ENCODE measurements around the gene GRPEL2. TPM values are rescaled to one million over a fixed set of nuclear protein-coding genes. Genes with fewer than 3 reads are reported as not detected.

GRPEL2 gene
- total RNA-seq, 2 experiments from 2014 or later: 31.0 to 31.1 TPM

DNA sequence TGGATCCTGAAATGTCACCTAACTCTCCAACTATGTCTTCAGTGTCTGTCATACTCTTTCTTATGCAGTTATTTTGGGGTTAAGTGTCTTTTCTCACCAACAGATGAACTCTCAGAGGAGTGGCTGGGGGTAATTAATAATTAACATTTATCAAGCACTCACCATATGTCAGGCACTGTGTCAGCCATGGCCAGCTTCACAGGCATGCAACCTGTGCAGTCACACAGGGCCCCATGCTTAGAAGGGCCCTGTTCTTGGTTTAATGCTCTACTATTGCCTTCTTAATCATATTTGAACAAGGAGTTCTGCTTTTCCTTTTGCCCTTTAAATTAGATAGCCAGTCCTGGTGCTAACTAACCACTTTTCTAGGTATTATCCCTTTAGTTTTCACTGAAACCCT, 3.4 kb upstream of the GRPEL2 start:
- CTCF ChIA-PET: interaction anchor here (1.1 to 2.1 kb wide), 2 partner anchors 99 to 223 kb away, joined by 3 to 6 read pairs; no protein-coding TSS in a partner anchor
- Mint-ChIP-seq H3K36me3 (ENCODE audit: low read depth) (peaks cover 10% of the 10 kb centered on the region), H3K4me3 (no peak overlapping the region), H3K27me3 (no peaks in the 10 kb centered on the region), H3K4me1 (ENCODE audit: low read depth) (peaks cover 21% of the 10 kb centered on the region), H3K27ac (no peak overlapping the region), H3K9me3 (no peaks in the 10 kb centered on the region)
- ATAC-seq: no peak
- POLR2A ChIA-PET: no interaction called here
- TF ChIP-seq, protein P1, sequence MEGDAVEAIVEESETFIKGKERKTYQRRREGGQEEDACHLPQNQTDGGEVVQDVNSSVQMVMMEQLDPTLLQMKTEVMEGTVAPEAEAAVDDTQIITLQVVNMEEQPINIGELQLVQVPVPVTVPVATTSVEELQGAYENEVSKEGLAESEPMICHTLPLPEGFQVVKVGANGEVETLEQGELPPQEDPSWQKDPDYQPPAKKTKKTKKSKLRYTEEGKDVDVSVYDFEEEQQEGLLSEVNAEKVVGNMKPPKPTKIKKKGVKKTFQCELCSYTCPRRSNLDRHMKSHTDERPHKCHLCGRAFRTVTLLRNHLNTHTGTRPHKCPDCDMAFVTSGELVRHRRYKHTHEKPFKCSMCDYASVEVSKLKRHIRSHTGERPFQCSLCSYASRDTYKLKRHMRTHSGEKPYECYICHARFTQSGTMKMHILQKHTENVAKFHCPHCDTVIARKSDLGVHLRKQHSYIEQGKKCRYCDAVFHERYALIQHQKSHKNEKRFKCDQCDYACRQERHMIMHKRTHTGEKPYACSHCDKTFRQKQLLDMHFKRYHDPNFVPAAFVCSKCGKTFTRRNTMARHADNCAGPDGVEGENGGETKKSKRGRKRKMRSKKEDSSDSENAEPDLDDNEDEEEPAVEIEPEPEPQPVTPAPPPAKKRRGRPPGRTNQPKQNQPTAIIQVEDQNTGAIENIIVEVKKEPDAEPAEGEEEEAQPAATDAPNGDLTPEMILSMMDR (IDR thresholded peaks at IDR 0.05): no peak
- intact Hi-C loops (cut with micrococcal nuclease): no loop called here
- DNase-seq: no peak

DNA sequence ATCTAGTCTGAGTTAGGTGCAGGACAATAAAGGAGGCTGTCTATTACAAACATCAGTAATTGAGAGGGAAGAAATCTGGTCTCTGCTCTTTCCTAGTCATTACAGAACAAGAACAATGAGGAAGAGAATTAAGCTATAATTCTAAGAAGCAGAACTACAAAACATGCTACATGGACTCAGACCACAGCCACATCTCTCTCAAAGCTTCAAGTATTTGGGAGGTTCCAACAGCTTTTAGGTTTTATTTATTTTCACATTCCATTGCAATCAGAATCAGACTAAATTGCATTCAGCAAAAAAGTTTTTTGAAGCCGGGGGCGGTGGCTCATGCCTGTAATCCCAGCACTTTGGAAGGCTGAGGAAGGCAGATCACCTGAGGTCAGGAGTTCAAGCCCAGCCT, 1.1 kb upstream of the GRPEL2 start:
- peak overlapping the region; percentile 95 for H3K4me3 Mint-ChIP-seq
- no peaks in the 10 kb centered on the region for H3K9me3 Mint-ChIP-seq
- H3K27me3 Mint-ChIP-seq: no peaks in the 10 kb centered on the region
- CTCF ChIA-PET: interaction anchor here (0.7 to 5.0 kb wide), 10 partner anchors 10 to 219 kb away, joined by 3 to 22 read pairs (median 4); no protein-coding TSS in a partner anchor
- peak overlapping the region; percentile 98 for H3K27ac Mint-ChIP-seq
- intact Hi-C loops (cut with micrococcal nuclease): no loop called here
- H3K4me1 Mint-ChIP-seq (ENCODE audit: low read depth): peaks cover 41% of the 10 kb centered on the region
- no peak for DNase-seq
- POLR2A ChIA-PET: interaction anchor here (1.4 to 4.0 kb wide), 5 partner anchors 9 to 199 kb away, joined by 4 to 82 read pairs (median 8); partner anchors contain the start of gene PCYOX1L
- no peak for ATAC-seq
- peaks cover 33% of the 10 kb centered on the region for H3K36me3 Mint-ChIP-seq (ENCODE audit: low read depth)
- TF ChIP-seq, protein P1 (IDR thresholded peaks at IDR 0.05): no peak

DNA sequence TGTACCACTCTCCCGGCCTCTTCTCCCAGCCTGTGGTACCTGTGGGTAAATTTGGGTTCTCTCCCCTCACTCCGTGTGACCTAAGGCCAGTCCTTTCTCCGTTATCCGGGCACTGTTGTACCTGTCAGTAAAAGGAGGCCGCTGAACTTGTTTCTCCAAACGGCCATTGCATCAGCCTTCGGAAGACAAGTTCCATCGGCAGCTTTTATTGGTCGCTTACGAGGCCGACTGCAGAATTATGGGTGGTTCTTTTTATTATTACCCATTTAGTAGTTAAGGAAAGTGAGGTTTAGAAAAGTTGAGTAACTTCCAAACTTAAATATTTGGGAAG, 558 bp downstream of the GRPEL2 start:
- no peaks in the 10 kb centered on the region for H3K27me3 Mint-ChIP-seq
- no peaks in the 10 kb centered on the region for H3K9me3 Mint-ChIP-seq
- peaks cover 57% of the 10 kb centered on the region for H3K4me1 Mint-ChIP-seq (ENCODE audit: low read depth)
- TF ChIP-seq, protein P1 (IDR thresholded peaks at IDR 0.05): no peak
- DNase-seq (peak; percentile 29), ATAC-seq (no peak)
- ChIA-PET CTCF (interaction anchor here (1.7 to 5.0 kb wide), 6 partner anchors 10 to 206 kb away, joined by 5 to 22 read pairs (median 10); partner anchors contain the start of gene PCYOX1L), POLR2A (interaction anchor here (0.8 to 4.0 kb wide), 8 partner anchors 9 to 231 kb away, joined by 3 to 82 read pairs (median 6); partner anchors contain the start of genes CSNK1A1 and PCYOX1L)
- H3K36me3 Mint-ChIP-seq (ENCODE audit: low read depth): peaks cover 50% of the 10 kb centered on the region
- peak overlapping the region; percentile 98 for H3K27ac Mint-ChIP-seq
- H3K4me3 Mint-ChIP-seq: peak overlapping the region; percentile 95
- intact Hi-C loops (cut with micrococcal nuclease): no loop called here

DNA sequence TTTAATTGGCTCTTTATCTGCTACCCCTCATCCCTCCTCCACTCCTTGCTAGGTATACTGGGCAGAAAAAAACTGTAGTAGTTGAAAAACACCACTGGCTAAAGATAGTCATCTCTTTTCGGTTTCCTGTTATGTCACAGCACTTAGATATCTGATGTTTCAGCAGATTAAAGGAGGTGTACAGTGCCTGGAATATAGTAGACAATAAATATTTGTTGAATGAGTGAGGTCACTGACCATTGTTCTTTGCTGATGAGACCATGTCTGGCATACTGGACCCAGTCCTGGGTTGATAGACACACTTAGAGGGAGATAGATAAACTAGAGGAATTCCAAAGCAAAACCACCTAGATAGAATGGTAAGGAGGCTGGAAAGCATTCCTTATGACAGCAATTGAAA, 3.2 kb downstream of the GRPEL2 start:
- DNase-seq: no peak
- TF ChIP-seq, protein P1 (IDR thresholded peaks at IDR 0.05): no peak
- Mint-ChIP-seq H3K4me3 (peak overlapping the region; percentile 95), H3K27ac (peak overlapping the region; percentile 98), H3K27me3 (no peaks in the 10 kb centered on the region), H3K4me1 (ENCODE audit: low read depth) (peaks cover 74% of the 10 kb centered on the region), H3K9me3 (no peaks in the 10 kb centered on the region), H3K36me3 (ENCODE audit: low read depth) (peaks cover 72% of the 10 kb centered on the region)
- POLR2A ChIA-PET: interaction anchor here (1.5 kb wide), 1 partner anchor 10 kb away, joined by 3 read pairs; no protein-coding TSS in a partner anchor
- intact Hi-C loops (cut with micrococcal nuclease): no loop called here
- CTCF ChIA-PET: interaction anchor here (1.9 kb wide), 1 partner anchor 9 kb away, joined by 6 read pairs; the partner anchor contains the start of gene PCYOX1L
- no peak for ATAC-seq

DNA sequence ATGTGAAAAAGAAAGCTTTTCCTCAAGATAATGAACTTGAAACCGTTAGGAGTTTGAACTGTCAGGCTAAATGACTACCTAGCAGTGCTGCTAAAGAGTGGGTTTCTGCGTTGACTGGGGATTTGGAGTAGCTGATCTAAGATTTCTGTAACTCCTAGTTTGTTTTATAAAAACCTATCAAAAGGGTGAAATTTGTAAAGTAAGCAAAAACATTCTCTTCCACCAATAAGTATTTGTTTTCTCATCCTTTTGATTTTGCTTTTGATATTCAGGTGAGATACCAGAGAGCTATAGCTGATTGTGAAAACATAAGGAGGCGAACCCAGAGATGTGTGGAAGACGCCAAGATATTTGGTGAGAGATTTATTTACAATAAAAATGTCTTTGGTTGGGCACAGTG, 4.1 kb downstream of the GRPEL2 start:
- Mint-ChIP-seq H3K4me1 (ENCODE audit: low read depth) (peaks cover 71% of the 10 kb centered on the region), H3K27ac (peak overlapping the region; percentile 98), H3K27me3 (no peaks in the 10 kb centered on the region), H3K4me3 (no peak overlapping the region), H3K36me3 (ENCODE audit: low read depth) (peaks cover 80% of the 10 kb centered on the region), H3K9me3 (no peaks in the 10 kb centered on the region)
- TF ChIP-seq, protein P1 (IDR thresholded peaks at IDR 0.05): no peak
- POLR2A ChIA-PET: interaction anchor here (1.5 to 1.7 kb wide), 2 partner anchors 9 to 10 kb away, joined by 3 to 4 read pairs; no protein-coding TSS in a partner anchor
- CTCF ChIA-PET: interaction anchor here (1.1 to 1.9 kb wide), 4 partner anchors 8 to 215 kb away, joined by 3 to 6 read pairs (median 4); partner anchors contain the start of gene PCYOX1L
- no peak for ATAC-seq
- no peak for DNase-seq
- intact Hi-C loops (cut with micrococcal nuclease): no loop called here
